GM12891 (cell line): ENCODE measurements around the gene CADM1.

Experiments used
- DNase-seq: peaks from one replicate; pipeline ENCODE4 v3.0.0; 2011; ENCODE audit warnings: low spot score; ENCODE audit not compliant: insufficient read length
- FAIRE-seq: peaks from 2 replicates; lab custom pipeline; 2011; peaks lifted over from hg19 to GRCh38; lab: Jason Lieb, UNC
- PAX5 ChIP-seq: IDR thresholded peaks from 2 replicates; pipeline ENCODE4 v1.6.1; 2011; ENCODE audit warnings: low read length, moderate library complexity, mild to moderate bottlenecking; ENCODE audit not compliant: insufficient read depth, severe bottlenecking
- POLR2A ChIP-seq: IDR thresholded peaks from 2 replicates; pipeline ENCODE4 v1.6.1; 2011; ENCODE audit warnings: low read depth, low read length, control low read depth
- POLR2AphosphoS5 ChIP-seq: IDR thresholded peaks from 2 replicates; pipeline ENCODE4 v1.6.1; 2011; ENCODE audit warnings: low read depth, low read length, control low read depth
- POU2F2 ChIP-seq: IDR thresholded peaks from 2 replicates; pipeline ENCODE4 v1.6.1; 2011; ENCODE audit warnings: low read depth, mild to moderate bottlenecking, control low read depth, low read length, moderate library complexity
- SPI1 ChIP-seq: IDR thresholded peaks from 2 replicates; pipeline ENCODE4 v1.6.1; 2011; ENCODE audit warnings: low read depth, low read length, control low read depth
- TAF1 ChIP-seq: IDR thresholded peaks from 2 replicates; pipeline ENCODE4 v1.6.1; 2011; ENCODE audit warnings: low read depth, low read length, control low read depth

The CADM1 gene

DNA sequence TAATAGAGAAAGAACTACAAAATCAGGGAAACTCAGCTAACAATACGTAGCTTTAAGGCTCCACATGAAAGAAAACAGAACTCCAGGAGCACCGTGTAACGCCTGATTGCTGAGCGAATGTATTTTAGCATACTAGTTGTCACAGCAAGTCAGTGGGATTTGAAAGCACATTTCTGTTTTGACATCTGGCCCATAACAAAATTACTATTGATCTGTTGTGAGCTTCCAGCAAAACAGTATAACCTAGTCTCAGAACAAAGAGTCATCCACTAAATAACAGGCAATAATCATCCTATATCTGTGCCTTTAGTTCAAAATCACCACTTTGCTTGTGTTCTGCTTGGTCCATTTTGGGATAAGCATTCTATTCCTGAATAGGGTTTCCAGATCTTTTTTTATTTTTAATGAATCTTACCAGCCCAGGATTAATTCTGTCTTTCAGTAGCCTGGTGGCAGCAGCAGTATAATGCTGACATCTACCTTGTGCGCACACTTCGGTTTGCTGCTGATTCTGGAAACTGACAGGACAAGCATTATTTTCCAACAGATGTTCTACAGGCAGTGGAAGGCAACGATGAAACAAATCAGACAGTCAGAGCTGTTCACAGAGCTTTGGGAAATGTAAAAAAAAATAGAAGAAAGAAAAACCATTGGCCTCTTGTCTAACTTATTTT, 66.2 kb downstream of the CADM1 start:
- DNase-seq (no peak), FAIRE-seq (no peak)
- no peak for TF ChIP-seq POLR2AphosphoS5
- TF ChIP-seq SPI1: no peak
- TF ChIP-seq POLR2A: no peak
- TF ChIP-seq TAF1: no peak
- no peak for TF ChIP-seq PAX5
- no peak for TF ChIP-seq POU2F2

DNA sequence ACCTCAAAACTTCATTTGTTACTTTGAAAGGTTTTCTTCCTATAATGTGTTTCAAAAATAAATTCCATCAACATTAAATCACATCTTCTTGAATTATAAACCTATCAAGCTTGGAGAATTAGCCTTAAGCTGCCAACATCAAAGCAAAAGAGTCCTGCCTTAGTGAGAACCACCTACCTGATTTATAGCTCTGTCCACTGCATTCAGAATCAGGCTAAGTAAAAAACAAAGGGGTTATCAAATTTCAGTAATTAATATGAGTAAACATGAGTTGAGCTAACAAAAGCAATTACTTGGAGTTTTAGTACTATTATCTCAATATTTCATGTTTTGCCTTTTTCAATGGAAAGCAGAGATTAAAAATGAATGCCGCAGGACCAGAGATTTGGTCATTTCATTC, 73.9 kb downstream of the CADM1 start:
- DNase-seq: no peak
- TF ChIP-seq POLR2AphosphoS5: no peak
- TF ChIP-seq PAX5: no peak
- TF ChIP-seq POU2F2: no peak
- no peak for FAIRE-seq

DNA sequence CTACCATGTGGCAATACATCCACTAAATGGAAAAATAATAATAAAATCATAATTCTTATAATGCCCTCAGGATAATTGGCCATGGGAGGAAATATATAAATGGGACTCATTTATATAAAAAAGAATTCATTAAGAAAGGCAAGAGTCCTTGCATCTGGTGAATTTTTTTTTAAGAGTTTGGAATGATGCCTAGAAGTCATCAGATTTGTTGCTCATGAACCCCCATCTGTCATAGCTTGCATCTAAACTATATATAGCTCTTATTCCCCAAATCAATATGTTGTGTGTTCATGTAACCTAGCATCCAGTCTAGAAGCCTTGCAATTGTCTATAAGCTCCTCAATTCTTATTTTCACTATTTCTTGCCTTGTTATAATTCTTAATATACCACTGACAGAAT, 75.9 kb downstream of the CADM1 start:
- DNase-seq (no peak), FAIRE-seq (no peak)
- TF ChIP-seq POU2F2 (no peak), POLR2A (no peak), POLR2AphosphoS5 (no peak), TAF1 (no peak), SPI1 (no peak), PAX5 (no peak)

DNA sequence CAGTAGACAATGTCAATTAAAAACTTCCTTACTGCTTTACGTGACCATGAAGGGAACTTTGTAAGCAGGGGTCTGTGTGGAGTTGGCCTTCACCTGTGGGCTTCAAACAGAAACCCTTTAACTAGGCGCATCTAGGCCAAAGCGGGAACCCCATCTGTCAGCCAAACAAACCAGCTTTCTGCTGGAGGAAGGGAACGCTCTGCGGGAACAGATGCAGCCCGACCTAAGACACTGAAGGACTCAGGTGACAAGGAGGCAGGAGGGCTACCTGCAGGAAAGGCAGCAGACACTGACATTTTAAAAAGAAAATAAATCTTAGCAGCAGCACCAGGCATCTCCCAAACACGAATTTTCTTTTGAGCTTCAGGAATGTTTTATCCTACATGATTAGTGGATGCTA, 78.4 kb downstream of the CADM1 start:
- DNase-seq (no peak), FAIRE-seq (no peak)
- TF ChIP-seq POU2F2 (no peak), SPI1 (no peak)

- DNase-seq: no peak
- FAIRE-seq: no peak
- no peak for TF ChIP-seq SPI1
Observed at GRCh38 chr11:115425250-115425649, 79.0 kb downstream of the CADM1 start.

GRCh38 chr11:115423728-115424459, 80.3 kb downstream of the CADM1 start:
- FAIRE-seq (no peak), DNase-seq (no peak)
- no peak for TF ChIP-seq POU2F2
- no peak for TF ChIP-seq PAX5
- TF ChIP-seq SPI1: no peak
- no peak for TF ChIP-seq POLR2A
- TF ChIP-seq TAF1: no peak
- no peak for TF ChIP-seq POLR2AphosphoS5

DNA sequence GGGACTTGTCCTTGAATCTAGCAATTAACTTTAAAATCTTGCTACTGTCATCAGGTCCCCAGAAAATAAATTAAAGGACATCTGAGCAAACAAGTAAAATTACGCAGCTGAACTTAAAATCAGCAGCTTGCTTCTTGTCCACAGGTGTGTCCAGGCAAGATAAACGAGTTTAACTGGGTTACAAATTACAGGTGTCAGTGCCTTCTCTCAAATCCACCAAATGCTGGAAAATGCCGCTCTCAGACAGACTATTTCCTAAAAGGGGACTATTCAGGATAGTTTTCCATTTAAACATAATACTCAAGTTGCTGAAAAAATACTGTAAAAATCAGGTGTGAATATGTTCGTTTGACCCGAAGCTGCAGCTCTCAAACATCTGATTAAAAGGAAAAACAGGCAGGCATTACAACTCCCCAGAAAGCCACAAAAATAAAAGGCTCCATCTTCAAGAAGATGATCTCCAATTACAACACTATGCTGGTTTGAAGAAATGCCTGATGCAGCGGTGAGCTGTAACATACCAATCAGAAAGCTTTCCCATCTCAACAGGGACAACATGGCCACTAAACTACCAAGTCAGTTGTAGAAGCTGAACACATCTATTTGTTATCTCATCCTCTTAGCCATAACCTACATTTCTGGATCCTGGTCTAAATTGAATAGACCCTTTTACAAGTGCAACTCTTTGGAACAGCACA, 82.1 kb downstream of the CADM1 start:
- FAIRE-seq (no peak), DNase-seq (no peak)
- TF ChIP-seq POU2F2 (no peak), SPI1 (no peak), POLR2AphosphoS5 (no peak), TAF1 (no peak), PAX5 (no peak), POLR2A (no peak)

DNA sequence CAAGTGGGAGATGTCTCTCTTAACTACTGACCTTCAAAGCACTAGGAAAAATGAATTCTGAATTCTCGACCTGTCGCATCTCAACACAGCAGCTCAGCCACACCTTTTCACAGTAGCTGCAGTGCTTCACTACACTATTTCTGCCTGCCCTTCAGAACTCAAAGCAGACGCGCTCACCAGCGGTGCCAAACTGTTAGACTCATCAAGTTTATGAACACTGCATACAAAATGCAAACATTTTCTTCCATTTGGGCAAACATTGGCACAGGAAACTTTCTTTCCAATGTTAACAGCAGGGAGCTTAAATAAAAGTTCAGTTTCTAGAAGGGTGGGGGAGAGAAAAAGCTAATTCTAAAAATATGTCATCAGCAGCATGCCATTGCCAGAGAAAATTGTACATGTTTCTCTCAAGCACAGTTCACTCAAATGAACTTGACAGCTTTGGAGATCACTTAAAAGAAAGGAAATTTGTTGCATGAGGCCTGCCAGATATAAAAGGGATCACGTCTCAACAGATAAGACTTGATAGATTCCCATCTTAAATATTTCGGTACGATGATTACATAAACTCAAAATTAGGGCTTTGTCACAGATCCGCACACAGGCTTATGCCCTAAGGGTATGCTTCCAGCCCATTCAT, 82.7 kb downstream of the CADM1 start:
- no peak for FAIRE-seq
- TF ChIP-seq POLR2A (no peak), PAX5 (no peak), TAF1 (no peak)
- no peak for DNase-seq

DNA sequence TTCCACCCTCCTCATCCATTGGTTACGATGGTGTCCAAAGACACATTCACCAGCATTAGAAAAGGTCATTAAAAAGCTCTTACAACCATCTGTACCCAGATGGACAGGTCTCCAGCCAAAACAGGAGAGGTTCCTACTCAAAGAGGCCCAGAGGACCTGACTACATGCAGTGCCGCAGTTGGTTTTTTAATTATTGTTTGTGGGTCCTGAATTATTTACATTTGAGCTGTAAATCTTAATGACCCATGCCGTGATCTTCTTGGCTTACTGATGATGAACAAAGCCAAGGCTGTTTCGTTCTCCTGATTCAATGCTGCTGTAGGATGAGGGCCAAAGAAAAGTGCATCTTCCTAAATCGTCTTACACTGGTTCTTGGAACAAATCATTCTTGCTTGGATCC, 83.7 kb downstream of the CADM1 start:
- FAIRE-seq (no peak), DNase-seq (no peak)
- TF ChIP-seq TAF1 (no peak), SPI1 (no peak), POLR2A (no peak), POU2F2 (no peak), POLR2AphosphoS5 (no peak), PAX5 (no peak)
